Activated gamma-delta T cell treated with anti-CD3 and anti-CD28 coated beads, Interleukin-2, amount 50 U/mL, for 16 hours (primary cell): Measurements from ENCODE around the gene MCUB.
"Not testable (repeated sequence)": the region's sequence is repeated elsewhere in the genome, so short reads cannot be mapped to it uniquely, and the experiment has no call there.

ENCODE experiments used
- DNase-seq: peaks from one replicate; pipeline ENCODE4 v3.0.0-alpha.2; 2020; ENCODE audit warnings: low read depth

Gene MCUB

GRCh38 chr4:109629775-109630174 is 69.7 kb downstream of the MCUB start:
- no peak for DNase-seq

- no peak for DNase-seq
Measured at GRCh38 chr4:109631532-109632108, 71.6 kb downstream of the MCUB start.

- DNase-seq, result no peak
Measured at GRCh38 chr4:109640644-109641043, 80.6 kb downstream of the MCUB start.

- no peak for DNase-seq
Measured at GRCh38 chr4:109645874-109646710, 86.0 kb downstream of the MCUB start.

GRCh38 chr4:109648266-109648996 is 88.4 kb downstream of the MCUB start:
- DNase-seq, result no peak

- DNase-seq, result no peak
Measured at GRCh38 chr4:109648997-109649575, 89.0 kb downstream of the MCUB start.

GRCh38 chr4:109649872-109650271 is 89.8 kb downstream of the MCUB start:
- no peak for DNase-seq

- no peak for DNase-seq
Measured at GRCh38 chr4:109655396-109655795, 95.3 kb downstream of the MCUB start.

GRCh38 chr4:109657854-109658418 is 97.9 kb downstream of the MCUB start:
- DNase-seq, result no peak

GRCh38 chr4:109658871-109659410 is 98.9 kb downstream of the MCUB start:
- DNase-seq, result no peak

GRCh38 chr4:109662116-109662515 is 102.1 kb downstream of the MCUB start:
- no peak for DNase-seq

GRCh38 chr4:109662771-109663170 is 102.7 kb downstream of the MCUB start:
- DNase-seq, result no peak

GRCh38 chr4:109665783-109666485 is 105.9 kb downstream of the MCUB start:
- DNase-seq, result no peak

GRCh38 chr4:109671350-109671749 is 111.3 kb downstream of the MCUB start:
- DNase-seq, result no peak

- no peak for DNase-seq
Measured at GRCh38 chr4:109672169-109672930, 112.3 kb downstream of the MCUB start.

GRCh38 chr4:109673303-109673702 is 113.3 kb downstream of the MCUB start:
- DNase-seq, result no peak

- no peak for DNase-seq
Measured at GRCh38 chr4:109675181-109675580, 115.1 kb downstream of the MCUB start.

GRCh38 chr4:109675843-109676242 is 115.8 kb downstream of the MCUB start:
- DNase-seq, result no peak

- no peak for DNase-seq
Measured at GRCh38 chr4:109676886-109677285, 116.8 kb downstream of the MCUB start.

- not testable (repeated sequence) for DNase-seq
Measured at GRCh38 chr4:109678472-109678871, 118.4 kb downstream of the MCUB start.

GRCh38 chr4:109678925-109679324 is 118.9 kb downstream of the MCUB start:
- DNase-seq, result not testable (repeated sequence)
